Peyer's patch (tissue), 4 donors: ENCODE data around the gene C1orf35.

Source experiments
- POLR2A ChIP-seq, 2 donors: fragments of 450-650 bp; IDR thresholded peaks; one replicate each; pipeline ENCODE4 v1.5.1; 2017; ENCODE audit warnings: antibody characterized with exemption in 2 of 2, mild to moderate bottlenecking in 2 of 2, moderate library complexity in 2 of 2
- TF ChIP-seq, protein P1 (sequence below), 6 experiments: fragments of 450-650 bp in 4 of 6; fragments of 200-600 bp in 2 of 6; sonication (generic) in 1 of 6; IDR thresholded peaks; one replicate each; pipeline ENCODE4 v1.5.1; 2017 to 2019; ENCODE audit warnings: antibody characterized with exemption in 6 of 6, mild to moderate bottlenecking in 3 of 6, moderate library complexity in 1 of 6

DNA sequence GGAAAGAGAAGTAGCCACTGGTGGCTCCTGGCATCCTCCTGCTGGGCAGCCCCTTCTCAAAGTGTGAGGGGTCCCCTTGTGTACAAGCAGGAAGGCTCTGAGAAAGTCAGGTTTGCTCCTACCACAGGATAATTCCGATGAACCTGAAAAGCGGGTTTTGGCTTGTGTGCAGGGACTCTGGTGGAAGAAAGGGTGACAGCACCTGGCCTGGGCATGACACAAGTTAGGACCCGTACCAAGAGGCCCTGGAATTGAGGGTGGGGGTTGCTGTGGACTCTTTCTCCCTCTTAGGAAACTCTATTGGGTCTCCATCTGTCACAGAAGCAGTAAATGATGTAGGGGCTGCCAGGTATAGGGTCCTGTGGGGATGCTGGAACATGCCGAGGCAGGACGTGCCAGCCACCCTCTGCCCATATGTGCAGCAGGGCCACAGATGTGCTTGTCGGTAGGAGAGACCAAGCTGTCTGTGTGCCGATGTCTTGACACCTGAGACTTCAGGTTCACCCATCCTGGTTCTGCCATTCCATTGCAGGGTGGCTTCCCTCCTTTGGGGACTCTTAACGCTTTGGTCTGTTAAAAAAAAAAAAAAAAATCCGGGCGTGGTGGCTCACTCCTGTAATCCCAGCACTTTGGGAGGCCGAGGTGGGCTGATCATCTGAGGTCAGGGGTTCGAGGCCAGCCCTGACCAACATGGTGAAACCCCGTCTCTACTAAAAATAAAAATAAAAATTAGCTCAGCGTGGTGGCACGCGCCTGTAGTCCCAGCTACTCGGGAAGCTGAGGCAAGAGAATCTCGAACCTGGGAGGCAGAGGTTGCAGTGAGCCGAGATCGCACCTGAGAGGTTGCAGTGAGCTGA, 9.8 kb downstream of the C1orf35 start:
- TF ChIP-seq, protein P1, sequence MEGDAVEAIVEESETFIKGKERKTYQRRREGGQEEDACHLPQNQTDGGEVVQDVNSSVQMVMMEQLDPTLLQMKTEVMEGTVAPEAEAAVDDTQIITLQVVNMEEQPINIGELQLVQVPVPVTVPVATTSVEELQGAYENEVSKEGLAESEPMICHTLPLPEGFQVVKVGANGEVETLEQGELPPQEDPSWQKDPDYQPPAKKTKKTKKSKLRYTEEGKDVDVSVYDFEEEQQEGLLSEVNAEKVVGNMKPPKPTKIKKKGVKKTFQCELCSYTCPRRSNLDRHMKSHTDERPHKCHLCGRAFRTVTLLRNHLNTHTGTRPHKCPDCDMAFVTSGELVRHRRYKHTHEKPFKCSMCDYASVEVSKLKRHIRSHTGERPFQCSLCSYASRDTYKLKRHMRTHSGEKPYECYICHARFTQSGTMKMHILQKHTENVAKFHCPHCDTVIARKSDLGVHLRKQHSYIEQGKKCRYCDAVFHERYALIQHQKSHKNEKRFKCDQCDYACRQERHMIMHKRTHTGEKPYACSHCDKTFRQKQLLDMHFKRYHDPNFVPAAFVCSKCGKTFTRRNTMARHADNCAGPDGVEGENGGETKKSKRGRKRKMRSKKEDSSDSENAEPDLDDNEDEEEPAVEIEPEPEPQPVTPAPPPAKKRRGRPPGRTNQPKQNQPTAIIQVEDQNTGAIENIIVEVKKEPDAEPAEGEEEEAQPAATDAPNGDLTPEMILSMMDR (IDR thresholded peaks at IDR 0.05) = no peak
- no peak for TF ChIP-seq POLR2A (IDR thresholded peaks at IDR 0.05)
